Sigmoid colon (tissue), 7 donors: ENCODE data around the gene S1PR5. TPM values are rescaled to one million over a fixed set of nuclear protein-coding genes. Genes with fewer than 3 reads are reported as not detected.

Experiments
- DNase-seq: peaks from one replicate; pipeline ENCODE4 v3.0.0-alpha.2; 2019
- H3K27ac ChIP-seq, 4 donors: fragments of 200-600 bp; sonication (generic); one replicate each; pipeline ENCODE4 v1.5.1; 2016 to 2019; ENCODE audit warnings: mild to moderate bottlenecking in 1 of 4
- H3K27me3 ChIP-seq, 3 donors: fragments of 200-600 bp; sonication (generic); one replicate each; pipeline ENCODE4 v1.5.1; 2019; ENCODE audit warnings: mild to moderate bottlenecking in 1 of 3
- H3K36me3 ChIP-seq, 4 donors: fragments of 200-600 bp; sonication (generic); one replicate each; pipeline ENCODE4 v1.5.1; 2016 to 2019
- H3K4me1 ChIP-seq, 4 donors: fragments of 200-600 bp; sonication (generic); one replicate each; pipeline ENCODE4 v1.5.1; 2017 to 2019
- H3K4me3 ChIP-seq, 4 donors: fragments of 200-600 bp; sonication (generic); one replicate each; pipeline ENCODE4 v1.5.1; 2017 to 2019; ENCODE audit warnings: mild to moderate bottlenecking in 2 of 4, moderate library complexity in 1 of 4
- H3K9me3 ChIP-seq, 4 donors: fragments of 200-600 bp in 3 of 4; sonication (generic) in 3 of 4; one replicate each; pipeline versions ENCODE4 v1.5.1 to v1.6.1; 2013 to 2019
- EP300 ChIP-seq, 4 donors: sonication (generic); formaldehyde crosslinking; IDR thresholded peaks; one replicate each; pipeline ENCODE4 v1.6.1; 2017; ENCODE audit warnings: antibody characterized with exemption in 4 of 4
- POLR2A ChIP-seq, 2 donors: fragments of 450-650 bp; IDR thresholded peaks; one replicate each; pipeline ENCODE4 v1.6.1; 2016; ENCODE audit warnings: antibody characterized with exemption in 2 of 2, mild to moderate bottlenecking in 2 of 2, moderate library complexity in 2 of 2
- POLR2AphosphoS5 ChIP-seq, 4 donors: sonication (generic); formaldehyde crosslinking; IDR thresholded peaks; one replicate each; pipeline ENCODE4 v1.6.1; 2017; ENCODE audit warnings: antibody characterized with exemption in 4 of 4
- WGBS, 2 donors: extraction: QIAGEN DNeasy Blood & Tissue Kit; methylation state at CpG; one replicate each; pipeline ENCODE4 v1.1.7; 2013; 5-methylcytosine and 5-hydroxymethylcytosine counted together
- intact Hi-C: fragments of 100-400 bp; cut with DNase I; formaldehyde crosslinking; loops from one replicate; pipeline ENCODE4 v1.15.1; 2023
- polyA plus RNA-seq, 3 donors: library from polyadenylated mRNA; stranded (reverse); fragments of 200-250 nt; gene quantifications; one replicate each; pipeline ENCODE4 v1.2.3, GENCODE V29; 2013
- total RNA-seq, 4 donors: library from RNA; depleted of rRNA; stranded (reverse); fragments of >200 nt; gene quantifications; one replicate each; pipeline ENCODE4 v1.1.0, GENCODE V29; 2016
- TF ChIP-seq, protein P1 (sequence below), 4 experiments: fragments of 450-650 bp in 3 of 4; fragments of 200-600 bp in 1 of 4; IDR thresholded peaks; one replicate each; pipeline ENCODE4 v1.5.1; 2016 to 2019; ENCODE audit warnings: antibody characterized with exemption in 4 of 4, mild to moderate bottlenecking in 3 of 4, moderate library complexity in 2 of 4
- donor health status: healthy with polysubstance abuse.
- donor health status: Bipolar disorder and iron deficiency.
- donor health status: healthy.

The S1PR5 gene
- total and polyA plus RNA-seq, 7 donors, result 0.07 TPM; not detected in 6

DNA sequence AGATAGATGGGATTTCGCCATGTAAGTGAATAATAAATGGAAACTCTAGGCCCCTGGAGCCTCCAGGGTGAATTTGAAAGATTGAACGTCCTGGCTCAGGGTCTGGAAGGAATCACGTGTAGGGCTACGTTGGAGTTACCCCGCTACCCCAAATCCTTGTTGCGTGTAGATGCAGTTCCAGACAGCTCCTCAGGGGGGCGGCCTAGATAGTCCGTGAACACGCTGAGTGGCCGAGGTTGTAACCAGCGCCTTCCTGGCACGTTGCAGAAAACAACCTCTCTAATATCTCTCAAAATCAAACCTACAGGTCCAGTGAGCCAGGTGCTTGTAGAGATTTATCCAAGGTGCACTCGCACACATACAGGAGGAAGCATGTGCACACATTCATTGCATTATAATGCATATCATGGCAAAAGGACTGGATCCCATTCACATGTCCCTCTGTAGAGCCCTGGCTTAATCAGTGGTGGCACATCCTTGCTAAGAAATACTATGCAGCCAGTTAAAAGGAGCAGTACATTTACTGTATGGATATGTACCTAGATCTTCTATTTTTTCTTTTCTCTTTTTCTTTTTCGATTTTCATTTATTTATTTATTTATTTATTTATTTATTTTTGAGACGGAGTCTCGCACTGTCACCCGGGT, 11.5 kb downstream of the S1PR5 start:
- H3K9me3 ChIP-seq, result no peaks in the 10 kb centered on the region
- intact Hi-C loops, result no loop called here

DNA sequence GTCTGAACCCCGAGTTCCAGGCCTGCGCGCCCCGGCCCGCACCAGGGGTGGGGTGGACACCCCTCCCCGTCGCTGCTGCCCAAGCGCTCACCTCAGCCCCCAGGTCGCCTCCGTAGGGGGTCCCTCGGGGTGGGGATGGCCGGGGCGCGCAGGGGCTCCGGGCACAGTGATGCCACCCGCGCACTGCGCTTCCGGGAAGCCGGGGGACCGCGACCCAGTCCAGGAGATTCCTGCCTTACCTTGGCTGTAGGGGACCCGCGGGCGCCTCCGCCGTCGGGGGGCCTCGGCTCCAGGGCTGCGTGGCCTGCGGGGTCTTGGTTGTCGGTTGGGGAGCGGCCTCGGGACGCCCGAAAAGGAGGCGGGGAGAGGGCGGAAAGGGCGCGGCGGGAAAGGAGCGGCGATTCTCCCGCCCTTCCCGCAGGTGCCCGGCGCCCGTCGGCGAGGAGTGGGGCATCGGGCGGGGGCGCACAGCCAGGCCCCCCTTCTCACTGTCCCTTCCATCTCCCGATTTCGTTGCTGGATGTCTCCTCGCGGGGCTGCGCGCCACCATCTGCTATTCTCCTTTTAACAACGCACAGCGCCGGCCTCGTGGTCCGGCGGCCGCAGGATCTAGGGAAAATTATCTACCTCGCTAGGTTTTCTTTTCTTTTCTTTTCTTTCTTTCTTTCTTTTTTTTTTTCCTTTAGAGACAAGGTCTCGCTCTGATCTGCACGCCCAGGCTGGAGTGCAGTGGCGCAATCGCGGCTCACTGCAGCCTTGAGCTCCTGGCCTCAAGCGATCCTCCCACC, 14.1 kb downstream of the S1PR5 start, which contains the start of gene KEAP1:
TSS of gene KEAP1 (minus strand) at position 355 of the 788 bp plus-strand sequence. CDS start 3,323 bp downstream, outside the sequence.
- no peaks in the 10 kb centered on the region for H3K9me3 ChIP-seq
- peaks cover 0 to 48% (median 44%) of the 10 kb centered on the region in 4 donors for H3K4me1 ChIP-seq
- no peaks in the 10 kb centered on the region for H3K27me3 ChIP-seq
- TF ChIP-seq POLR2AphosphoS5 (IDR thresholded peaks at IDR 0.05) (peak in 1 of 4 donors; percentile 3), EP300 (IDR thresholded peaks at IDR 0.05) (no peak)
- peak within 1 kb of the TSS; percentile 94 to 99 (median 98) for H3K27ac ChIP-seq
- peak within 1 kb of the TSS; percentile 84 to 94 (median 89) for H3K4me3 ChIP-seq
- 3% methylated on average over 73 of the region's 73 CpGs for WGBS, 2 donors
- peaks cover 8 to 19% (median 13%) of the 10 kb centered on the region in 4 donors for H3K36me3 ChIP-seq
- intact Hi-C loops, result loop anchor here (2.0 to 5.0 kb wide), 3 partner anchors 39 to 152 kb away; partner anchors contain the start of genes ATG4D, CDKN2D and ILF3
- DNase-seq, result peak; percentile 69

More for the DNA sequence above, 11.5 kb downstream of the S1PR5 start:
- WGBS, 2 donors, result 23 to 28% methylated on average over 17 of the region's 17 CpGs
- Histone ChIP-seq H3K4me3 (no peak overlapping the region), H3K27me3 (peaks cover 8 to 24% (median 20%) of the 10 kb centered on the region in 3 donors), H3K27ac (no peak overlapping the region), H3K4me1 (peaks cover 0 to 23% (median 20%) of the 10 kb centered on the region in 4 donors), H3K36me3 (no peaks in the 10 kb centered on the region)
- TF ChIP-seq, protein P1, sequence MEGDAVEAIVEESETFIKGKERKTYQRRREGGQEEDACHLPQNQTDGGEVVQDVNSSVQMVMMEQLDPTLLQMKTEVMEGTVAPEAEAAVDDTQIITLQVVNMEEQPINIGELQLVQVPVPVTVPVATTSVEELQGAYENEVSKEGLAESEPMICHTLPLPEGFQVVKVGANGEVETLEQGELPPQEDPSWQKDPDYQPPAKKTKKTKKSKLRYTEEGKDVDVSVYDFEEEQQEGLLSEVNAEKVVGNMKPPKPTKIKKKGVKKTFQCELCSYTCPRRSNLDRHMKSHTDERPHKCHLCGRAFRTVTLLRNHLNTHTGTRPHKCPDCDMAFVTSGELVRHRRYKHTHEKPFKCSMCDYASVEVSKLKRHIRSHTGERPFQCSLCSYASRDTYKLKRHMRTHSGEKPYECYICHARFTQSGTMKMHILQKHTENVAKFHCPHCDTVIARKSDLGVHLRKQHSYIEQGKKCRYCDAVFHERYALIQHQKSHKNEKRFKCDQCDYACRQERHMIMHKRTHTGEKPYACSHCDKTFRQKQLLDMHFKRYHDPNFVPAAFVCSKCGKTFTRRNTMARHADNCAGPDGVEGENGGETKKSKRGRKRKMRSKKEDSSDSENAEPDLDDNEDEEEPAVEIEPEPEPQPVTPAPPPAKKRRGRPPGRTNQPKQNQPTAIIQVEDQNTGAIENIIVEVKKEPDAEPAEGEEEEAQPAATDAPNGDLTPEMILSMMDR (IDR thresholded peaks at IDR 0.05), result peak; percentile 61 to 79 (median 72)
- TF ChIP-seq POLR2A (IDR thresholded peaks at IDR 0.05), result no peak
- no peak for TF ChIP-seq POLR2AphosphoS5 (IDR thresholded peaks at IDR 0.05)
- peak; percentile 85 for DNase-seq

DNA sequence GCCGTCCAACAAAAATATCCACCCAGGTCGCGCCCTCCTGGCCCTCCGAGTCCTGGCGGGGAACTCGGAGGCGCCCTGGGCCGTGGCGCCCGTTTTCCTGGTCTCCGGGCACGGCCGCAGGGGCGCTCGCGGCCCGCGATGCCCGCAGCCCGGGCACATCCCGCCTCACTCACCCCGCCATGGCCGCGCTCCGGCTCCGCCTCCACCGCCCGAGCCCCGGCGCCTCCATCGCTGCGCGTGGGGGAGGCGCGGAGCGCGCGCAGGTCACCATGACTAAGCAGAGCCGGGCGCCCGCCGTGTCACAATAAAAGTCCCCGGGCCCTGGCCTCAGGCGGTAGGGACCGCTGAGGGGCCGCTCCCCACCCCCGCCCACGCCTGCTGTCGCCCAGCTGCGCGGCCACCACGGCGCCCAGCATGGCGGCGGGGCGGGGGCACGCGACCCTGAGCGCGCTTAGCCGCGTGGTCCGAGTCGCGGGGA, 14.7 kb downstream of the S1PR5 start:
- peaks cover 0 to 54% (median 47%) of the 10 kb centered on the region in 4 donors for H3K4me1 ChIP-seq
- WGBS, 2 donors, result 0 to 1% methylated on average over 65 of the region's 65 CpGs

DNA sequence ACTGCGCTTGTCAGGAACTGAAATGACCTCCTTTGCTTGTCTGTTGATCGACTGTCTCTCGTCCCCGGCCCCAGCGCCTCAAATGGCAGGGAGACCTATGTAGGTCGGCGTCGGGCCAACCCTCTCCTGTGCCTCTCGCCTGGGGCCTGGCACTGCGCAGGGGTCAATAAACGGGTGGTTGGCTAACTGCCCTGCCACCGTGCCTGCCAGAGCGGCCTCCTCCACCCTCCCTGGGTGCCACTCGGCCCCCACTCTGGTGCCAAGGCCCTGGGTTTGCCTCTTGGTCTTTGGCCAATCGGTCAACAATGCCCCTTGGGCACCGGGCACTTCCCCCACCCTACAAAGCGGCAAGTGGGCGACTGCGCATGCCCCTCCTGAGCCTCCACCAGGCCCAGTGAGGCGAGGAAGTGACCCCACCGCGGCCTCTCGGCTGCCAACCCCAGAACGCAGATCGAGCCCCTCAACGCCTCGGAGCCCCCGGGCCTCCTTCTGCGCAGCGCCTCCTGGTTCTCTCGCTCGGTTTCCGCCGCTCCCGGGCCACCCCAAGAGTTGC, 15.2 kb downstream of the S1PR5 start:
- Histone ChIP-seq H3K27me3 (no peaks in the 10 kb centered on the region), H3K4me3 (peak overlapping the region; percentile 84 to 94 (median 89)), H3K4me1 (peaks cover 0 to 60% (median 50%) of the 10 kb centered on the region in 4 donors), H3K36me3 (peaks cover 8 to 30% (median 13%) of the 10 kb centered on the region in 4 donors), H3K27ac (peak overlapping the region; percentile 94 to 99 (median 98)), H3K9me3 (no peaks in the 10 kb centered on the region)
- TF ChIP-seq POLR2AphosphoS5 (IDR thresholded peaks at IDR 0.05) (peak; percentile 6 to 60 (median 42)), EP300 (IDR thresholded peaks at IDR 0.05) (no peak)
- 0 to 1% methylated on average over 35 of the region's 35 CpGs for WGBS, 2 donors
- DNase-seq, result peak; percentile 90
- intact Hi-C loops, result loop anchor here (1.0 to 5.0 kb wide), 4 partner anchors 23 to 153 kb away; partner anchors contain the start of genes ATG4D, CDKN2D and ILF3

More for the DNA sequence above, 14.7 kb downstream of the S1PR5 start:
- Histone ChIP-seq H3K27ac (peak overlapping the region; percentile 94 to 99 (median 98)), H3K27me3 (no peaks in the 10 kb centered on the region), H3K9me3 (no peaks in the 10 kb centered on the region), H3K36me3 (peaks cover 8 to 25% (median 13%) of the 10 kb centered on the region in 4 donors), H3K4me3 (peak overlapping the region; percentile 84 to 94 (median 89))
- intact Hi-C loops, result loop anchor here (1.0 to 5.0 kb wide), 4 partner anchors 23 to 152 kb away; partner anchors contain the start of genes ATG4D, CDKN2D and ILF3
- TF ChIP-seq EP300 (IDR thresholded peaks at IDR 0.05) (peak in 2 of 4 donors; percentile 30 to 67), POLR2A (IDR thresholded peaks at IDR 0.05) (no peak), POLR2AphosphoS5 (IDR thresholded peaks at IDR 0.05) (peak; percentile 43 to 69 (median 55))
- peak; percentile 97 for DNase-seq

DNA sequence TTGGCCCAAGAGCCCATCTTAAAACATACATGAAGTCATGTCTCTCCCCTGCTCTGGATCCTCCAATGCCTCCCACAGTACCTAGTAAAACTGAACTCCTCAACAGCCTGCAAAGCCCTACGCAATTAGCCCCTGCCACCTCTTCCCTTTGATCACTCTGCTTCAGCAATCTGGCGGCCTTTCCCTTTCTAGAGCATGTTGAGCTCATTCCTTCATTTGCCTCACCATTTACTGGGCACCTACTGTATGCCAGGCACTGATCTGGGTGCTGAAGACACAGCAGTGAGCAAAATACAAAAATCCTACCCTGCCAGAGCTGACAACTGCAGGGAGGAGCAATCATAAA, 17.0 kb downstream of the S1PR5 start:
- WGBS, 2 donors, result 90 to 94% methylated on average over 2 of the region's 2 CpGs
- Histone ChIP-seq H3K4me3 (no peak overlapping the region), H3K27ac (peak overlapping the region in 3 of 4 donors; percentile 3 to 99 (median 97)), H3K36me3 (peaks cover 14 to 48% (median 22%) of the 10 kb centered on the region in 4 donors), H3K4me1 (peaks cover 0 to 55% (median 48%) of the 10 kb centered on the region in 4 donors), H3K27me3 (no peaks in the 10 kb centered on the region), H3K9me3 (no peaks in the 10 kb centered on the region)
- intact Hi-C loops, result loop anchor here (5.0 kb wide), 1 partner anchor 42 kb away; the partner anchor contains the start of gene ATG4D
- DNase-seq, result no peak
- no peak for TF ChIP-seq EP300 (IDR thresholded peaks at IDR 0.05)
- no peak for TF ChIP-seq POLR2AphosphoS5 (IDR thresholded peaks at IDR 0.05)
- no peak for TF ChIP-seq POLR2A (IDR thresholded peaks at IDR 0.05)
- TF ChIP-seq, protein P1 (IDR thresholded peaks at IDR 0.05), result no peak
